PC-3 (cell line): ENCODE data around the gene NRL. TPM values are rescaled to one million over a fixed set of nuclear protein-coding genes. Genes with fewer than 3 reads are reported as not detected.

Experiments used
- ATAC-seq: fragments of 200-7000 bp; cut with Tn5 transposase; 2 replicates; pipeline ENCODE4 v1.9.1; 2020; ENCODE audit warnings: mild to moderate bottlenecking, moderate library complexity
- BruUV-seq: library from RNA; stranded (reverse); fragments of 400-500 nt; replicated peaks from 2 replicates; lab custom pipeline; 2021; lab: Mats Ljungman, UMichigan
- CTCF ChIA-PET: fragments of 300-600 bp; sonication (Branson Sonifier 250); formaldehyde crosslinking; loops from one replicate; lab custom pipeline; 2022; ENCODE audit warnings: antibody characterized with exemption; lab: Charles Lee
- POLR2A ChIA-PET: fragments of 300-600 bp; sonication (Branson Sonifier 250); formaldehyde crosslinking; loops from one replicate; lab custom pipeline; 2022; ENCODE audit warnings: antibody characterized with exemption; ENCODE audit not compliant: unreplicated experiment; lab: Charles Lee
- DNase-seq: peaks from one replicate; pipeline ENCODE4 v3.0.0-alpha.2; 2015
- H2AFZ ChIP-seq: fragments of 300-600 bp; sonication (generic); 2 replicates; pipeline ENCODE4 v1.6.0; 2016; ENCODE audit warnings: antibody characterized with exemption, low read length
- H3F3A ChIP-seq: fragments of 300-600 bp; sonication (generic); one replicate; pipeline ENCODE4 v1.6.0; 2017; ENCODE audit warnings: antibody characterized with exemption, low read length, control low read depth, mild to moderate bottlenecking; ENCODE audit not compliant: unreplicated experiment
- H3K27ac ChIP-seq: fragments of 300-600 bp; sonication (generic); 2 replicates; pipeline ENCODE4 v1.5.1; 2016; ENCODE audit warnings: mild to moderate bottlenecking, low read length
- H3K27me3 ChIP-seq: fragments of 300-600 bp; sonication (generic); 2 replicates; pipeline ENCODE4 v1.6.1; 2016; ENCODE audit warnings: low read length, mixed read lengths
- H3K36me3 ChIP-seq: fragments of 300-600 bp; sonication (generic); 2 replicates; pipeline ENCODE4 v1.6.1; 2016; ENCODE audit warnings: low read depth, mixed run types, low read length, mixed read lengths
- H3K4me1 ChIP-seq: fragments of 300-600 bp; sonication (generic); 2 replicates; pipeline ENCODE4 v1.5.1; 2016; ENCODE audit warnings: low read length; ENCODE audit not compliant: insufficient read depth
- H3K4me2 ChIP-seq: fragments of 300-600 bp; sonication (generic); 2 replicates; pipeline ENCODE4 v1.6.0; 2016; ENCODE audit warnings: low read length
- H3K4me3 ChIP-seq: fragments of 300-600 bp; sonication (generic); 2 replicates; pipeline ENCODE4 v1.5.1; 2016; ENCODE audit warnings: mild to moderate bottlenecking, low read length, mixed read lengths
- H3K79me2 ChIP-seq: fragments of 300-600 bp; sonication (generic); 2 replicates; pipeline ENCODE4 v1.6.1; 2017; ENCODE audit warnings: low read length, mixed read lengths
- H3K9ac ChIP-seq: fragments of 300-600 bp; sonication (generic); 2 replicates; pipeline ENCODE4 v1.6.0; 2016; ENCODE audit warnings: mild to moderate bottlenecking, low read length
- H3K9me2 ChIP-seq: fragments of 300-600 bp; sonication (generic); replicated peaks from 2 replicates; pipeline ENCODE4 v1.6.1; 2016; ENCODE audit warnings: mixed run types, low read length, mixed read lengths
- H3K9me3 ChIP-seq: fragments of 300-600 bp; sonication (generic); 2 replicates; pipeline ENCODE4 v1.6.1; 2016; ENCODE audit warnings: low read length, mixed read lengths
- H4K20me1 ChIP-seq: fragments of 300-600 bp; sonication (generic); 2 replicates; pipeline ENCODE4 v1.6.1; 2016; ENCODE audit warnings: low read length, mixed read lengths
- EZH2 ChIP-seq: fragments of 300-600 bp; sonication (generic); IDR thresholded peaks from one replicate; pipeline ENCODE4 v1.6.1; 2017; ENCODE audit warnings: antibody characterized with exemption, mild to moderate bottlenecking, low read length; ENCODE audit not compliant: unreplicated experiment
- EZH2phosphoT487 ChIP-seq: fragments of 300-600 bp; sonication (generic); IDR thresholded peaks from 2 replicates; pipeline ENCODE4 v1.6.1; 2018; ENCODE audit warnings: mild to moderate bottlenecking, antibody characterized with exemption, low read length, borderline replicate concordance
- intact Hi-C: fragments of 100-400 bp; cut with micrococcal nuclease; formaldehyde crosslinking; loops from 2 replicates; pipeline ENCODE4 v1.9.0; 2023
- total RNA-seq: library from RNA; depleted of rRNA; stranded (reverse); fragments of >200 nt; gene quantifications from 2 replicates; pipeline ENCODE4 v1.2.3, GENCODE V29; 2014
- TF ChIP-seq, protein P1 (sequence below): fragments of 300-600 bp; sonication (generic); conservative IDR thresholded peaks from 2 replicates; pipeline ENCODE4 v1.5.1; 2017; ENCODE audit warnings: antibody characterized with exemption, low read depth, mild to moderate bottlenecking, low read length

NRL gene
- total RNA-seq, 1 experiment from 2014 or later, result 1.5 TPM

DNA sequence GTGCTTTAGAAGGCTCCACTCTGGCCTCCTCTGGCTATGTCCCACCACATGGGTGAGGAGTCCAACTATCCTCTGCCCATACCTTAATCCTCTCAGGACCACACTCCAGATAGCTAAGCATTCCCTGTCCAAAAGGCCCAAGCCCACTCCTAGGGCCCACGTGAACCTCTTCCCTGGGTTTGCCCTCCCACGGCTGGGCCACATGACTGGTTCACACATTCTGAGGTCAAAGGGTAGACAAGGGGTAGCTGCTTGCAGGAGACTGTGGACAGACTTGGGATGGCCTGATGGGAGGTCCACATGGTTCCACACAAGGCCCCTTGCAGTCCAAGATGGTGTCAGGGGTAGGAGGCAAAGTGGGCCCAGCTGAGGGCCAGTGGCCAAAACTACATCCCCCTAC, 26.7 kb downstream of the NRL start:
- POLR2A ChIA-PET, result no interaction called here
- intact Hi-C loops, result no loop called here
- H3K9me2 ChIP-seq, result no peaks in the 10 kb centered on the region
- no peak overlapping the region for H3K4me3 ChIP-seq
- H3K4me1 ChIP-seq, result no peaks in the 10 kb centered on the region
- ATAC-seq (no peak), DNase-seq (no peak)
- CTCF ChIA-PET, result interaction anchor here (1.0 kb wide), 1 partner anchor 30 kb away, joined by 3 read pairs; no protein-coding TSS in a partner anchor
- H3K4me2 ChIP-seq, result no peak overlapping the region
- no peak overlapping the region for H2AFZ ChIP-seq
- no peaks in the 10 kb centered on the region for H3K36me3 ChIP-seq
- H3K79me2 ChIP-seq, result no peaks in the 10 kb centered on the region
- H3K27ac ChIP-seq, result no peak overlapping the region
- no TSS peak for BruUV-seq
- H3K9me3 ChIP-seq, result no peaks in the 10 kb centered on the region
- no peaks in the 10 kb centered on the region for H4K20me1 ChIP-seq
- H3K27me3 ChIP-seq, result no peaks in the 10 kb centered on the region
- no peaks in the 10 kb centered on the region for H3F3A ChIP-seq
- H3K9ac ChIP-seq, result no peak overlapping the region
- no peak for TF ChIP-seq EZH2
- no peak for TF ChIP-seq EZH2phosphoT487
- TF ChIP-seq, protein P1, sequence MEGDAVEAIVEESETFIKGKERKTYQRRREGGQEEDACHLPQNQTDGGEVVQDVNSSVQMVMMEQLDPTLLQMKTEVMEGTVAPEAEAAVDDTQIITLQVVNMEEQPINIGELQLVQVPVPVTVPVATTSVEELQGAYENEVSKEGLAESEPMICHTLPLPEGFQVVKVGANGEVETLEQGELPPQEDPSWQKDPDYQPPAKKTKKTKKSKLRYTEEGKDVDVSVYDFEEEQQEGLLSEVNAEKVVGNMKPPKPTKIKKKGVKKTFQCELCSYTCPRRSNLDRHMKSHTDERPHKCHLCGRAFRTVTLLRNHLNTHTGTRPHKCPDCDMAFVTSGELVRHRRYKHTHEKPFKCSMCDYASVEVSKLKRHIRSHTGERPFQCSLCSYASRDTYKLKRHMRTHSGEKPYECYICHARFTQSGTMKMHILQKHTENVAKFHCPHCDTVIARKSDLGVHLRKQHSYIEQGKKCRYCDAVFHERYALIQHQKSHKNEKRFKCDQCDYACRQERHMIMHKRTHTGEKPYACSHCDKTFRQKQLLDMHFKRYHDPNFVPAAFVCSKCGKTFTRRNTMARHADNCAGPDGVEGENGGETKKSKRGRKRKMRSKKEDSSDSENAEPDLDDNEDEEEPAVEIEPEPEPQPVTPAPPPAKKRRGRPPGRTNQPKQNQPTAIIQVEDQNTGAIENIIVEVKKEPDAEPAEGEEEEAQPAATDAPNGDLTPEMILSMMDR, result no peak

DNA sequence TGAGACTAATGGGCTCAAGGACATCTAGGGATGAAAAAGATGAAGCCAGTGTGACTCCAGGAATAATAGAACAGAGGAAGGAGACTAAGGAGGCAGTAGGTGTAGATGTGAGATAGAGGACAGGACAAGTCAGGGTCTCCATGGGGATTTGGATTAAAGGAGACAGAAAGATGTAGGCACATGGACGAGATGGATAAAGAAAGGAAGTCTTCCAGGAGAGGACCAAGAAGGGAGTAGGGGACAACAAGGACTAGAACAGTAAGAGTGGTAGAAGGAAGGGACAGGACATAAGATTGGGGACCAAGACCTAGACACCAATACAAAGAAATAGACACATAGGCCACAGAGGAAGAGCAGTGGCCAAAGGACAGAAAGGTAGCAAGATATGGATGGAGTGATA, 27.7 kb downstream of the NRL start:
- CTCF ChIA-PET, result no interaction called here
- Histone ChIP-seq H3K4me3 (no peak overlapping the region), H3K9me3 (no peaks in the 10 kb centered on the region), H3K4me1 (no peaks in the 10 kb centered on the region), H3K36me3 (no peaks in the 10 kb centered on the region), H3K27me3 (no peaks in the 10 kb centered on the region), H3K79me2 (no peaks in the 10 kb centered on the region), H3K9me2 (no peaks in the 10 kb centered on the region), H3F3A (no peaks in the 10 kb centered on the region), H3K4me2 (no peak overlapping the region), H3K27ac (no peak overlapping the region), H3K9ac (no peak overlapping the region), H2AFZ (no peak overlapping the region), H4K20me1 (no peaks in the 10 kb centered on the region)
- POLR2A ChIA-PET, result no interaction called here
- DNase-seq, result no peak
- no peak for TF ChIP-seq EZH2
- TF ChIP-seq EZH2phosphoT487, result no peak
- TF ChIP-seq, protein P1, result no peak
- BruUV-seq, result no TSS peak
- no peak for ATAC-seq
- intact Hi-C loops, result no loop called here

DNA sequence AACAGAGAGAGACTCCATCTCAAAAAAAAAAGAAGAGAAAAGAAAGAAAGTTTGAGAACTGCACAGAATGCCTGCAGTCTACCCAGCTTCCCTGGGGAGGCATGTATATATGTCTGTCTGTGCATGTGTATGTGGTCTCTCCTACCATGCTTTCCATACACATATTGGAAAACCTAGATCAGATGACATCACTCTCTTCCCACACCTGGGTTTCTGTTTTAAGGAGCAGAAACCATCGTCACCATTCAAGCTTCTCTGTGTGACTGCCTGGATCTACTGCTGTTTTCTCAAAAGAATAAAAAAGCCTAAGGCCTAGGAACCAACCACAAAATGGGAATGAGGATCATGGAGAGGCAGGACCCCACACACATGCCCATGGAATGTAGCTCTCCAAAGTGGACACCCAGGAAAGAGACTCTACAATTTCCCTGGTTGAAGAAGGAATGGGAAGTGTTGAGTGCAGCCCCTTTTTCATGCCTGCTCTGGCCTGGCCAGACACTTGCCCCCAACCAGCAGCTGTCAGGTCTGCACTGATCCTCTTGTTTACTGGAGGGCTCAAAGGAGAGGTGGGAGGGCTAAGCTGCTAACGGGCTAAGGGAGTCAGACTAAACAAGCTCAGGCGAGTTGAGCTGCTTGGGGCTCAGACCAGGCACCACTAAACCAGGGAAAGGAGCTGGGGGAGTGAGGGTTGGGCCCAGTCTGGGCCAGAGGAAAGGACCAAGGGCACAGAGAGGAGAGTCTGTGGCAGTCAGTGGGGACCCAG, 28.4 kb downstream of the NRL start:
- no TSS peak for BruUV-seq
- no peaks in the 10 kb centered on the region for H3F3A ChIP-seq
- no peaks in the 10 kb centered on the region for H3K79me2 ChIP-seq
- TF ChIP-seq EZH2 (no peak), EZH2phosphoT487 (no peak)
- TF ChIP-seq, protein P1, result no peak
- no peaks in the 10 kb centered on the region for H3K36me3 ChIP-seq
- no peak overlapping the region for H2AFZ ChIP-seq
- H3K27ac ChIP-seq, result no peak overlapping the region
- no peak overlapping the region for H3K9ac ChIP-seq
- no peaks in the 10 kb centered on the region for H3K9me2 ChIP-seq
- no peak overlapping the region for H3K4me2 ChIP-seq
- H4K20me1 ChIP-seq, result no peaks in the 10 kb centered on the region
- POLR2A ChIA-PET, result no interaction called here
- peaks cover 4% of the 10 kb centered on the region for H3K4me1 ChIP-seq
- no peak overlapping the region for H3K4me3 ChIP-seq
- H3K27me3 ChIP-seq, result no peaks in the 10 kb centered on the region
- intact Hi-C loops, result no loop called here
- no peaks in the 10 kb centered on the region for H3K9me3 ChIP-seq
- ATAC-seq (no peak), DNase-seq (no peak)
- CTCF ChIA-PET, result no interaction called here
